HG03108 (cell line): ENCODE measurements around the gene AOC1.
"Not testable (repeated sequence)": the region's sequence is repeated elsewhere in the genome, so short reads cannot be mapped to it uniquely, and the experiment has no call there.

Source experiments
- ATAC-seq: cut with Tn5 transposase; IDR thresholded peaks from one replicate; pipeline ENCODE4 v1.9.1; 2021; ENCODE audit warnings: moderate library complexity; ENCODE audit not compliant: unreplicated experiment

AOC1 gene

DNA sequence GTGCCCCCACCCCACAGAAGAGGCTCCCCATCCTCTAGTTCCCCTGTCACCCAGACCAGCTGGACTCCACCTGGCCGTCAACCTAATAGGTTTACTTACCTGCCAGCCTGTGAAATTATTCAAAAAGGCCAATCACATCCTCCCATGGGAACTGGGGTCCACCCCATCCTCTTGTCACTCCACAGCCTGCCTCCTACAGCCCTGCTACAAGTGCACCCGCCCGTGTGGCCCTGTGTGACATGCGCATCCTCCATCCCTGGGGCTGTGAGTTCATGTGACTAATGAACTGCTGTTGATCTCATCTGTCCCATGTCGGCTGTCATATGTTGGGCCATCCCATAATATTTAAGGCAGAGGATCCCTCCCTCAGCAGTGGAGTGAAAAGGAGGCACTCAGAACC, 39.4 kb downstream of the AOC1 start:
- ATAC-seq: no peak

DNA sequence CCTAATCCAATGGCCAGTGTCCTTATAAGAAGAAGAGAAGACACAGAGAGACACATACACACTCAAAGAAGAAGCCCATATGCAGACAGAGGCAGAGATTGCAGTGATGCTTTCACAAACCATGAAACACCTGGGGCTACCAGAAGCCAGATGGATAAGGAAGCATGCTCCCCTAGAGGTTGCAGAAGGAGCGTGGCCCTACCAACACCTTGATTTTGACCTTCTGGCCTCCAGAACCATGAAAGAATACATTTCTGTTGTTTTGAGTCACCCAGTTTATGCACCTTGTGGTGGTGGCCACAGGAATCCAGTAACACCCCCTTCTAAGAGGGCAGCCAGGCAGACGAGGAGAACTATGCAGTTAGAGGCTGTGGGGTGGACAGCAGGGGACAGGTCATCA, 43.5 kb downstream of the AOC1 start:
- ATAC-seq: no peak

DNA sequence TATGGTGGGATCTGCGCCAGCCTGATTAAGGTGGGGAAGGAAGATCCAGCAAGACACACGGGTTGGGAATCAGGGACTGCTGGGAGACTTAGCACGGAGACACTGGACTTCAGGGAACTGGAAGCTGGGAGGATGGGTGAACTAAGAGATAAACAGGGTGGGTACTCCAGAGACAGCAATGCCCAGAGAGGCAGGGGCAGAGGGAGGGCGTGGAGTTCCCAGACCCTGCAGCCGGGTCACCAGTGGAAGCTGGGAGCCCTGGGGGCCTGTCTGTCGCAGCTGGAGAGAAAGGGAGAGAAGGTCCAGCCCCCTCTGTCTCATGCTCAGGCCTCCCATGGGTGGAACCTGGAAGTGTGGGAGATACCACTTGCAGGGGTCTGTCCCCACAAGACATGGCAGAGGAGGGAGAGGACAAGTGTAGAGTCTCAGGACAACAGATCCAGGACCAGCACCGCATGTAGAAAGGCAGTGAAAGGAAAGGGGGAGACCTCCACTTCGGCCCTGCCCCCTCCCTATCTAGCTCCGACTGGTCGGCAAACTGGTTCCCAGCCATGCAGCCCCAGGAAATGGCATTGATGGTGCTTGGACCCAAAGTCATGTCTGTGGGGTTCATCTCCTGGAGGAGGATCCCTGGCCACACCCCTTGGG, 44.4 kb downstream of the AOC1 start:
- no peak for ATAC-seq

DNA sequence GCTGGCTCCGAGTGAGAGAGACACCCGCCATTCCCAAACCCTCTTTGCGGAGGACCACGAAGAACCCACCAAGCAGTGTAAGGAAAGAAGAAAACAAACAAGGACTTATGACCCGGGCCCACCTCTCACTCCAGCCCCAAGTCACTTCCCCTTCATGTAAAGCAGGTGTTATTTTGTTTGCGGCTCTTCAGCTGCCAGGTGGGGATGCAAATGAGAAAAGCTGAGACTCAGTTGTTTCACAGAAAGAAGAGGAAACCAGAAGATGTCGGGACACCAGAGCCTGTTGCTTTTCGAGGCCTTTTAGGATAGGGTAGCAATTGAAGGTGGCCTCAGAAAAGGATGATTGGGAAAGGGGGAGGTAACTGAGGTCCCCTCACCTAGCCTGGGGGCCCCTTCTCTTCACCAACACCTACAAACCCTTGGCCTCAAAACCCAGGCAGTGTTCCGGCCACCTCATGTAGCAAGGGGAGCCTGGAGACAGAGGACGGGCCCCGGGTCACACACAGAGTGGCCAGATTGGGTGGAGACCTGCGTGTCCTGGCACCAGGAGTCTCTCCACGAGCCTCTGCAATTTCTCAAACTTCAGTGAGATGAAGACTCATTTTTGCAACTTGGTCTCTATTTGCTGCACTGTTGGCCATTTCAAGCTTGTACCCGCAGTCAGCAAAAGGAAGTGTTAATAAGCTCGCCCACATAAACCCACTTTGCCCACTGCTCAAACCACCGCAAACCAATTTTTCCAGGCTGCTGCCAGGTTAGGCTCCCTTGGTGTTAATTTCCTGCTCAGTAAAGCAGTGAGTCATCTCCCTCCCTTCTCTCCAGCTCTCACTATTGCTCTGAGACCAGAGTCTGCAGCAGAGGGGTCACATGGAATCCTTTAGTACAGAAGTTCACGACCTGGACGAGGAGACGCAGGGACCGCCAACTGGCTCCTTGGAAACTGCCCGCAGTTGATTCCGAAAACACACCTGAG, 45.5 kb downstream of the AOC1 start:
- ATAC-seq: peak; percentile 55

DNA sequence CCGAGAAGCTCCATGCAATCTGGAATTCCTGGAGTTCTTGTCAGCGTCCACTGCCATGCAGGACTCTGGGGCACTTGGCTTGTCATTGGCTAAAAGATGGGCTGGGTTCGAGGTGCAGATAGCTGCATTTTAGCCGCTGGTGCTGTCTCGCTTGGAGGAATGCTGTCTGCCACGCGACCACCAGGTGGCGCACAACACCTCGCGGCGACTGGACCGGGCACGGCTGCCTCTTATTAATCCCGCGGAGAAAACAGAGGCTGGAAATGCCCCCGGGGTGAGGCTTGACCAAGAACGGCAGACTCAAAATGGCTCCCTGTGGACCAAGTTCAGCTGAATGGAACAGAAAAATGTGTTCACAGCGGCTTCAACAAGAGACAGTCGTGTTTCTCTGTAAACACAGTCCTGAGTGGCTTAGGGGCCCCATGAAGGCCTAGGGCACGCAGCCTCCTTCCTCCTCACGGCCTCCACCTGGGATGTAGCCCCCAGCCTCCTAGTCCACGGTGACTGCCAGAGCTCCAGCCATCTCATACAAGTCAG, 46.2 kb downstream of the AOC1 start:
- no peak for ATAC-seq

DNA sequence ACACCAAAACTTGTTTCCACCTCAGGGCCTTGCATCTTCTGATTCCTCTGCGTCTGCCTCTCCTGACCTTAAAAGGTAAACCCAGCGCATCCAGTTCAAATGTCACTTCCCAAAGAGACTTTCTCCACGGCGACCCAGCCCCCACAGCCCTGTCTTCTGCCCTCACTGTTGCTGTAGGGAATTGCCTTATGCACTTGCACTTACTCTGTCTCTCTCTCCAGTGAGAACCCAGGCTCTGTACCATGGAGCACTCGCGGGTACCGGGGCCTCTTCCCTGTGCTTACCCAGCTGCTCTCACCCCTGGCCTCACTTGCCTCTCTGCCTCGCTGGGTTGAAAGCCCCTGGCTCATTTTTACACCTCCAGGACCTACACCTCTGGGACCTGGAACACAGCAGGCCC, 48.4 kb downstream of the AOC1 start:
- no peak for ATAC-seq

DNA sequence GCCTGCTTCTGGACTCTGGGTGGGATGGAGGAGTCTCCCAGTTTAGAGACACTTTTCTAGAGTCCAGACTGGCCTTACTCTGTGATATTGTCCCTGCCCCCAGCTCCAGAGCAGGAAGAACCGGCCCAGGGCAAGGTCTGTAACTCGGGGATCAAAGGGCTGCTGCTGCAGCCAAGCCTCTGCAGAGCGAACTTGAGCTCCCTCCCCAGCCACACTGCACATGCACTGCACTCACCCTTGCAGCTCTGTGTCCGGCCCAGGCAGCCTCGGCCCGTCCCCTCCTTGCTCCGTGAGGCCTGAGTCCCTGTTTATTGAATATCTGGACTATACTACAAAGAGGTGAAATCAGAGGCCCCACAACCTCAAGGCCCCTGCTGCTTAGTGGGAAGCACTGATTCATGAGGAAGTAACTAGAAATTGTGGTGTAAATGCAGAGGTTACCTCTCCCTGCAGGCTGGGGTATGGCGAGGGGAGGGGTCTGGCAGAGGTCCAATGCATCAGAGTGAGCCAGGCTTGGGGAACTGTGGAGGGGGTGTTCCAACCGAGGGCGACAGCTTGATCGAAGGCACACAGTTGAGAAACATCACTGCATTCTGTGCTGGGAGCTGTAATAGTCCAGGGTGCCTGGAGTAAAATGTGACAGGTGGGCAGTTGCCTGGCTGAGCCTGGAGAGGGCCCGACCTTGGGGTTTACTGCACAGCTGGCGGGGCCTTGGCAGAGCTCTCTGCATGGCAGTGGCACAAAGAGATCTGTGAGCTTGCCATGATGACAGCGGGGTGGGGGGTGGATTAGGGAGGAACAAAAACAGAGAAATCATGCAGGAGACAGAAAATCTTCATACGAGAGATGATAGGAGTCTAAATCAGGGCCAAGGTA, 49.1 kb downstream of the AOC1 start:
- no peak for ATAC-seq

DNA sequence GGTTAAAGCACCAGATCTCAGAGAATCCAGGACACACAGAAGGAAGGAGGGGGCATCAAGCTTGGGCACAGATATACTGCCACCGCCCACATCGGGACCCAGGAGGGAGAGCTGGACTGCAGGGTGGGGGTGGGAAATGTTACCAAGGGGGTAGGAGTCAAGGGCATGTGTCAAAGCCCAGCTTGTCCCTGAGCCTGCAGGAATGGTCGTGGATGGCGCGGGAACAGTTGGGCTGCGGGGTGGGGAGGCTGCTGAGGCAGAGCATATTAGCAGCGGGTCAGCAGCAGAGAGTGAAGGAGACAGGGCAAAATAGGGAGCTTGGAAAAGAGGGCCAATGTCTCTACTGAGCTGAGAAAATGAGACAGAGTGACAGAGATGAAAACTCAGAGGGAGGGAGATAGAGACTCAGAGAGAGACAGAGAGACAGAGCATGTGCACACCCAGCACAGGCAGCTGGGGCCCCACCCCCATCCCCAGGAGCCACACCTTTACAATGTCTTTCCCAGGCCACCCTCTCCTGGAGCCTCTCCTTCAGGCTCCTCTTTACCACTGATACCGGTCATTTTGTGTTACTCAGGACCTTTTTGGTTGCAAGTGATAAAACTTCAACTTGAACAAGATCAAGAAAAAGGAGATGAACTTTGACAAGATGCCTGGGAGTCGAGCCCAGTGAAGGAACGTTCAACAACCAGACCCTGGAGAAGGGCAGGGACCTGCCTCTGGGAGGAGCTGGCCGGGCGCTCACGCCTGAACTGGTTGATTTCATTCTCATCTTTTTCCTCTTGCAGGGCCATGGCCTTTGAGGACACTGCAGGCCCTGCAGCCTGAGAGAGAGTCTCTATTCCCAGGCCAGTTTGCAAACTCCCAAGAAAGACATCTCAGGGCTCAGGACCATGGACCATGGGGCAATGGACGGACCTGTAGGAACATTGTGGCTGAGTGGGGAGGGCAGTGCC, 50.0 kb downstream of the AOC1 start:
- no peak for ATAC-seq

DNA sequence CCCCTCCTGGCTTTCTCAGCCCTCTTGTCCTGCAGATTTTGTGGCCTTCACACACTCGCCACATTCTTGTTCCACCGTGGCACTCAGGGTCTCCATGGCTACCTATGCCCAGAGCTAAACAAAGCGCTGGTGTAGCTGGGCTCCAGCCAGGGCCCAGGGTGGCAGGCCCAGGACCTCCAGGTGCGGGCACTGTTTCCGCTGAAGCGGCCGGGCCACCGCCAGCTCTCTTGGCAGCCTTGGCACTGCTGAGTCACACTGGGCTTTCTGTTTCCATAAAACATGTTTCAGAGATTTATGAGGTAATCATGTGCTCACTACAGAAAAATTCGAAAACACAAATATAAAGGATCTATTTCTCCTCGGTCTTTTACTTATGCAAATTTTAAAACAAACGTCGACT, 51.3 kb downstream of the AOC1 start:
- ATAC-seq: no peak

DNA sequence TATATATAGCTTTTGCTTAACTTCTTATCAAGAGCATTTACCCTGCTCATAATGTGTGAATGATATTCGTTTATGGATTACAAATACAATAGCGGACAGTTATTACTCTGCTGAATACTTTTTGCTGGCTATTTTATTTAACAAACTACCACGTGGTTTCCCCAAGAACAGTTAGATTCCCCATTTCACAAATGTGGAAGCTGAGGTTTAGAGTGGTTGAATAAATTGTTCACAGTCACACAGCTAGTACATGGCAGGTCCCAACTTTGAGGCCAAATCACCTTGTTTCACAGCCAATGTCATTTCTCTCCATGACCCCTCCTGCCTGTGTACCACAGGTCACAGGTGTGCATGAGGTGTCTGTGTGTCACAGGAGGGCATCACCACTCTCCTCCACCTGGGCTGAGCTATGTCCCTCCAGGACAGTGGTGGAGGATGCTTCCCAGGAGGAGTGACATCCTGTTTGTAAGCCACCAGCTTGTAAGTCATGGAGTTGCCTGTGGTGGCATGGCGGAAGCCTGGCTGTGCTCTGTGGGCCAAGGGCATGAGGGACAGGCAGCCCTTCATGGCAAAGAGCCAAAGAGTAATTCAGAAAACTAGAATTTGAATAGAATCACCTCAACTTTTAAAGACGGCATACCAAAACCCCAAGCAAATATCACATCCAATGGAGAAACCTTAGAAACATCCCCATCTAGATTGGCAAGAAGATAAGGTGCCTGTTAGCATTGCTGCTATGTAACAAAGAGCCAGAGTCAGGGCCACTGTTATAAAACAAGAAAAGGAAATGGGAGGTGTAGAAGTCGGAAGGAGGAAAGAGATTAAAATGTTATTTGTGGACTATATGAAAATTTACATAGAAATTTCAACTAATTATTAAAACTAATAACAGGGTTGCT, 51.9 kb downstream of the AOC1 start:
- no peak for ATAC-seq

DNA sequence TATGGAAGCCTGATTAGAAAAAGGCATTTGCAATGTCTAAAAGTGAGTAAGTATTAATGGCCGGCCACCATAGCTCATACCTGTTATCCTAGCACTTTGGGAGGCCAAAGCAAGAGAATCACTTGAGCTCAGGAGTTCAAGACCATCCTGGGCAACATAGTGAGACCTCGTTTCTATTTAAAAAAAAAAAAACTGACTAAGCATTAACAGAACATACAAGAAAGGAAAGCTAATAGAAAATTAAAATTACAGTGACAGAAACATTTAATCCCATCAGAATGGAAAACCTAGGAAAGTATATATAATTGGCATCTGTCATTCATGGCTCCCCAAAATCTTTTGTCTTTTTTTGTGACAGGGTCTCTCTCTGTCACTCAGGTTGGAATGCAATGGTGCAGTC, 55.9 kb downstream of the AOC1 start:
- ATAC-seq: no peak

DNA sequence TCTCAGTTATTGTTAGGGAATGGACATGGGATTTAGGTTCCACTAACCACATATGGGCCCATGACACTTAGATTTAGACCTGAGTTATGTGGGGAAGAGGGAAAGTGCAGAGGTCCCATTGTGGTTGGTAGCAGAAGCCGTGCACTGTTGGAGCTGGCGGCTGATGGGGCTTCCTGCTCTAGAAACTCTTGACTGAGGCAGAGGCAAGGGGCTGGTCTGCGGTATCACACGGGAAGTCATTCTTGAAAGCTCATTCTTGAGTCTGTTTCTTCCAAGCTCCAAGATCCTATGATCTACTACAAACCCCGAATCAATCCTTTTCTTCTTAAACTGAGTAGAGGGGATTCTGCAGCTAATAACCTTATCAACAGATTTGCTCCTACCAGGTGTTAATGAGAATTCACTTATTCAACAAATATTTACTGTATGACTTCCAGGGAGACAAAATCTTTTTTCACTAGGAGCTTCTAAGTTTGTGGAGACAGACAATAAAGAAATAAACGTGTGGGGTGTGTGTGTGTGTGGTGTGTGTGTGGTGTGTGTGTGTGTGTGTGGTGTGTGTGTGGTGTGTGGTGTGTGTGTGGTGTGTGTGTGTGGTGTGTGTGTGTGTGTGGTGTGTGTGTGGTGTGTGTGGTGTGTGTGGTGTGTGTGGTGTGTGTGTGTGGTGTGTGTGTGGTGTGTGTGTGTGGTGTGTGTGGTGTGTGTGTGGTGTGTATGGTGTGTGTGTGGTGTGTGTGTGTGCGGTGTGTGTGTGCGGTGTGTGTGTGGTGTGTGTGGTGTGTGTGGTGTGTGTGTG, 57.1 kb downstream of the AOC1 start:
- ATAC-seq: no peak

DNA sequence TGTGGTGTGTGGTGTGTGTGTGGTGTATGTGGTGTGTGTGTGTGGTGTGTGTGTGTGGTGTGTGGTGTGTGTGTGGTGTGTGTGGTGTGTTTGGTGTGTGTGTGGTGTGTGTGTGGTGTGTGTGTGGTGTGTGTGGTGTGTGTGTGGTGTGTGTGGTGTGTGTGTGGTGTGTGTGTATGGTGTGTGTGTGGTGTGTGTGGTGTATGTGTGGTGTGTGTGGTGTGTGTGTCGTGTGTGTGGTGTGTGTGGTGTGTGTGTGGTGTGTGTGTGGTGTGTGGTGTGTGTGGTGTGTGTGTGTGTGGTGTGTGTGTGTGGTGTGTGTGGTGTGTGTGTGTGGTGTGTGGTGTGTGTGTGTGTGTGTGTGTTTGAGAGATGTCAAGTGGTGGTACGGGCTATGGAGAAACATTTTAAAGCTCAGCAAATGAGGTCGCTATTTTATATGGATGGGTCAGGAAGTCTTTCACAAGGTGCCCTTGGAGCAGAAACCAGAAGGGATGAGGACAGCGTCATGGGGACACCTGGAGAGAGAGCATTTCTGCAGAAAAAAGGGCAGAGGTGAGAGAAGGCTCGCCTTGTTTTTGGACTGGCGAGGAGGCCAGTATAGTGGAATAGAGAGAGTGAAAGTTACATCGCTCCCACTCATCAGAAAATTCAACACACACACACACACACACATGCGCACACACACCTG, 58.1 kb downstream of the AOC1 start:
- not testable (repeated sequence) for ATAC-seq

DNA sequence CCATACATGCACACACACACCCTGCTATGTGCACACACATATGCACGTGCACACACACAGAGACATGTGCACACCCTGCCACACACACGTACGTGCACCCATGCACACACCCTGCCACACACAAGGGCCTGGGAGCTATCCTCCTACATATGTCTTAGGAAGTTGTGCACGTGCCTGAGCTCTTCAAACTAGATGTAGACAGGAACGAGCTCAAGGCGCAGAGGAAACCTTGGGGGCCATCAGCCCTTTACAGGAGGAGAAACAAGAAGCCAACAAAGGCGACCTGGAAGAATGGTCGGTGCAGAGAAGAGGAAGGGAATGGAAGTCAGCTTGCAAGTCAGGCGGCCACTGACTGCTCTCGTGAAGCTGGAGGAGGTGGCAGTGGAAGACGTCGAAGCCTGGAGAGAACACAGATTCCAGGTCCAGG, 58.7 kb downstream of the AOC1 start:
- no peak for ATAC-seq
